ENCODE data around the gene CCT7.
A peak's percentile ranks its signal among the peaks of the same experiment; 100 is the strongest.
"Not testable (repeated sequence)": the region's sequence is repeated elsewhere in the genome, so short reads cannot be mapped to it uniquely, and the experiment has no call there.

The CCT7 gene

GRCh38 chr2:73255907-73256617 lies 22.0 kb downstream of the CCT7 start:
- no peak for DNase-seq

GRCh38 chr2:73256618-73256922 lies 22.5 kb downstream of the CCT7 start:
- DNase-seq: no peak

GRCh38 chr2:73257021-73257420 lies 22.9 kb downstream of the CCT7 start:
- no peak for DNase-seq

GRCh38 chr2:73257425-73258125 lies 23.5 kb downstream of the CCT7 start:
- no peak for DNase-seq

- no peak for DNase-seq
These were observed 24.2 kb downstream of the CCT7 start for GRCh38 chr2:73258186-73258912.

- DNase-seq: no peak
These were observed 24.8 kb downstream of the CCT7 start for GRCh38 chr2:73258913-73259215.

GRCh38 chr2:73259276-73259675 lies 25.2 kb downstream of the CCT7 start:
- DNase-seq: no peak

- DNase-seq: no peak
These were observed 25.7 kb downstream of the CCT7 start for GRCh38 chr2:73259704-73260337.

- DNase-seq: no peak
These were observed 26.4 kb downstream of the CCT7 start for GRCh38 chr2:73260338-73260984.

GRCh38 chr2:73262108-73262651 lies 28.1 kb downstream of the CCT7 start:
- no peak for DNase-seq

GRCh38 chr2:73262691-73263429 lies 28.8 kb downstream of the CCT7 start:
- DNase-seq: not testable (repeated sequence)

- no peak for DNase-seq
These were observed 29.6 kb downstream of the CCT7 start for GRCh38 chr2:73263540-73264331.

- no peak for DNase-seq
These were observed 30.2 kb downstream of the CCT7 start for GRCh38 chr2:73264332-73264606.

GRCh38 chr2:73264783-73265182 lies 30.7 kb downstream of the CCT7 start:
- DNase-seq: no peak

- no peak for DNase-seq
These were observed 31.4 kb downstream of the CCT7 start for GRCh38 chr2:73265298-73266060.

GRCh38 chr2:73266061-73266901 lies 32.2 kb downstream of the CCT7 start:
- no peak for DNase-seq

GRCh38 chr2:73267008-73267407 lies 32.9 kb downstream of the CCT7 start:
- DNase-seq: no peak

- DNase-seq: no peak
These were observed 34.3 kb downstream of the CCT7 start for GRCh38 chr2:73268366-73268829.

- peak; percentile 73 for DNase-seq
These were observed 35.0 kb downstream of the CCT7 start for GRCh38 chr2:73268830-73269685.
